Stimulated activated CD4-positive, alpha-beta T cell treated with anti-CD3 and anti-CD28 coated beads, Interleukin-12 subunit alpha, Interleukin-12 subunit beta, amount 100 ng/mL, for 24 hours (primary cell): ENCODE measurements around the gene TMEM114.
"Not testable (repeated sequence)": the region's sequence is repeated elsewhere in the genome, so short reads cannot be mapped to it uniquely, and the experiment has no call there.

Experiments used
- DNase-seq, 2 experiments: peaks; one replicate each; pipeline ENCODE4 v3.0.0-alpha.2; 2020; ENCODE audit warnings: low read depth in 2 of 2

Gene TMEM114

DNA sequence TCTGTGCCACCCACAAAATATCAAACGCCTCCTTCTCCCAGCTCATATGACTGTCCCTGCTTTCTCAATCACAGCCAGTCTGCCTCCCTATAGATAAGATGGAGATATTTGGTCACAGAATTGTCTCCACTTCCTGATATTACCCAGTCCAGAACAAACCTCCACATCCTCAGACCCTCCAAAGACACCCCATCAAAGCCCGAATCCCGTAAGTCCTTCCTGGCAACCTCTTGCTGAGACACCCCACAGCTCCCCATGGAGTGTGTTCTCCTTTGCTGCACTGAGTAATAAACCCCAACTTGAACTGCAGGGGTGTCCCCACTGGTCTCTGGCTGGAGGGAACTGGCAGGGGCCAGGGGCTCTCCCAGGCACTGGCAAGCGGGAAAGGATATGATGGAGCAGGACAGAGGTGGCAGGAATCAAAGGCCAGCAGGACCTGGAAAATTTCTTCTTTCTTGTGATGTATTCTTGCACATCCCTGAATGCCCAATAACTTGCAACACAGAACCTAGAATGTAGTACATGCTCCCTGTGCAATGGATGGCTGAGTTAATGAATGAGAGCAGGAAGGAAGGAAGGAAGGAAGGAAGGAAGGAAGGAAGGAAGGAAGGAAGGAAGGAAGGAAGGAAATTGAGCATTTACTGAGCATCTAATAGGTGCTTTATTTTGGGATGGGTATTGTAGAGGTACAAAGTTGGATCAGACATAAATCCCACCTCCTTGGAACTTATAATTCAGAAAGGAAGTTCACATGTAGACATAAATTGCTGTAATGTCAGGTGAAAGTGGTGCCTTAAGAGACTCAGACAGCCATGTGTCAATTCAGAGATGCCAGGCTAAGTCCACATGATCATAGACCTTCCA lies 13.9 kb downstream of the TMEM114 start:
- DNase-seq: no peak

- DNase-seq: no peak
Observed at GRCh38 chr16:8575399-8575798, 14.9 kb downstream of the TMEM114 start.

DNA sequence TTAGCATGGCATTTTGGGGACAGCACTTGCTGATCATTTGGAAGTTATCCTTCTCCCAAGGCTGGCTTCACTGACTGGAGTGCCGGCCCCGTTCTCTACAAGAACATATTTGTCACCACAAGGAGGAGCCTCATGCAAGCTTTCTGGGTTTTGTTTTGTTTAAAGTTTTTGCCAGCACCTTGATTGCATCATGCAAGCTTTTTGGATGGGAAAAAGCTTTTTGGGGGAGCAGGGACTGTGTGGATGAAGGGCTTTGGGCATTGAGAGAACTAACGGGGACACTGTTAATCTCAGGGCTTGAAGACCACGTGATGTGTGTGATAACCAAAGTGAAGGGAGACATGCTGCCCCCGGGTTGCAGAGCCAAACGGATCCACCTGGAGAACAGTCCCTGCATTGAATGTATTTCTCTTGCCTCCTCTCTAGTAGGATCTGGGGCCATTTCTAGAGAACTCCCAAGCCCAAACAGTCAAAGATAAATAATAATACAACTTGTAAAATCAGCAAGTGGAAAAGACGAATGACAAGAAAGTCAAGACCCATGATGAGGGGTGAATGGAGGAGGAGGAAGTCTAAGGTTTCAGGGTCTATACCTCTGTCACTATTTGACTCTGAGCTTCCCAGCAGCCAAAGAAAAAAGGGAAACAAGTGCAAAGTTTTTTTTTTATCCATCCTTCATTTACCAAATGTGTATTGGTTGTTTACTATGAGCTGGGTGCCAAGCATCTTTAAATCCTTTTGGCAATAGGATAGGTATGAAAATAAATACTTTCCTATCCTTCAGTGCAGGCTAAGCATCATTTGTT lies 17.2 kb downstream of the TMEM114 start:
- DNase-seq: no peak

DNA sequence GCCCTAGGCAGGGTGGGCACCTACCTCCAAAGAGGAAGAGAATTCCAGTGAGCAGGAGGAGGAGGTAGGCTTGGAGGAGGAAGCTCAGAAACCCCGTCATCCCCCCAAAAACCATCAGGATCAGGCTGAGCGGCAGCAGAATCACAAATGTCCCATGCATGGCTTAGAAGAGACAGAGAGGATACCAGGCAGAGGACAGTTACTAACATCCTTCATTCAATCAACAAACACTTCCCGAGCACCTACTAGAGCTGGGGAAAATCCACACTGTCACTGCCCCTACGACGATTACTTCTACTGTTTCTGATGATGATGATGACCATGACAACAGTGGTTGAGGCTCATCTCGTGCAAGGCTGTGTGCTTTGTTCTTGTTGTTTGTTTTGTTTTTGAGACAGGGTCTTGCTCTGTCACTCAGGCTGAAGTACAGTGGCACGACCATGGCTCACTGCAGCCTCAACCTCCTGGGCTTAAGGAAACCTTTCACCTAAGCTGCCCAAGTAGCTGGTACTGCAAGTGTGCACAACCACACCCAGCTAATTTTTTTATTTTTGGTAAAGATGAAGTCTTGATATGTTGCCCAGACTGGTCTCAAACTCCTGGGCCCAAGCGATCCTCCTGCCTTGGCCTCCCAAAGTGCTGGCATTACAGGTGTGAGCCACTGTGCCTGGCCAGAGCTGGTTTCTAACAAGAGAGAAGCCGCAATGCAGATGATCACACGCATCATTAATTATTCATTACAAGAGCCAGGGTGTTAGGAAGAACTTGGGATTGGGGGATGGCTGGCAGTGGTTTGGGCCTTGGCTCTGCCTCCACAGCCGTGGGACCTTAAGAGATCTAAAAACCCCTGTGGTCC lies 18.0 kb downstream of the TMEM114 start:
- DNase-seq: no peak

DNA sequence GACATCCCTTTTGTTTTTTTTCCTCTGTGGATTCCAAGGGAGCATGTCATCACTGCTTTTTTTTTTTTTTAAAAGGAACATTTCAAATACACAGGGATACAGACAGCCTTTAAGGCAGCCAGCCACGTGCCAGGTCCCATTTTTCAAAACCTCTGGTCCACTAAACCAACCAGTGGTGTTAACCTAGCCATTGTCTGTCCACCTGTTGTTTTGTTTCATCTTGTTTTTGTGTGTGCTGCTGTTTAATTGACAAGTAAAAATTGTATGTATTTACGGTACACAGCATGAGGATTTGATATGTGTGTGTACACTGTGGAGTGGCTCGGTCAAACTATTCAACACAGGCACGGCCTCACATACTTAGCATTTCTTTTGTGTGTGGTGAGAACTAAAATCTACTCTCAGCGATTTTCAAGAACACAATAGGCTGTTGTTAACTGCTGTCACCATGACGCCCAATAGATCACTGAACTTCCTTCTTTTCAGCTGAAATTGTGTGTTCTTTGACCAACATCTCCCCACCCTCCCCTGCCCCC lies 19.2 kb downstream of the TMEM114 start:
- no peak for DNase-seq

GRCh38 chr16:8570393-8570792 lies 19.9 kb downstream of the TMEM114 start:
- not testable (repeated sequence) for DNase-seq

GRCh38 chr16:8569650-8570346 lies 20.5 kb downstream of the TMEM114 start:
- no peak for DNase-seq

GRCh38 chr16:8568231-8568617 lies 22.1 kb downstream of the TMEM114 start:
- no peak for DNase-seq

- DNase-seq: peak; percentile 49 to 64
Observed at GRCh38 chr16:8567355-8568230, 22.7 kb downstream of the TMEM114 start.

GRCh38 chr16:8565498-8565897 lies 24.8 kb downstream of the TMEM114 start:
- DNase-seq: no peak

DNA sequence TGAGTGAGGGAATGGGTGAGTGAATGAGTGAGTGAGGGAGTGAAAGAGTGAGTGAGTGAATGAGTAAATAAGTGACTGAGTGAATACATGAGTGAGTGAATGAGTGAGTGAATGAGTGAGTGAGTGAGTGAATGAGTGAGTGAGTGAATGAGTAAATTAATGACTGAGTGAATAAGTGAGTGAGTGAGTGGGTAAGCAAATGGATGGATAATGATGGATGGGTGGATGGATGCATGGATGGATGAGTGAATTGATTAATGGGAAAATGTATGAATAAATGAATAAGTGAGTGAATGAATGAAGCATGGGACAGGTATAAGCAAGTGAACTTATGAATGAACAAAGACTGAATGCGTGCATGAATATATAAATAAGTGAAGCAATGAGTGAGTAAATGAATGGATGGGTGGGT lies 25.4 kb downstream of the TMEM114 start:
- DNase-seq: no peak

DNA sequence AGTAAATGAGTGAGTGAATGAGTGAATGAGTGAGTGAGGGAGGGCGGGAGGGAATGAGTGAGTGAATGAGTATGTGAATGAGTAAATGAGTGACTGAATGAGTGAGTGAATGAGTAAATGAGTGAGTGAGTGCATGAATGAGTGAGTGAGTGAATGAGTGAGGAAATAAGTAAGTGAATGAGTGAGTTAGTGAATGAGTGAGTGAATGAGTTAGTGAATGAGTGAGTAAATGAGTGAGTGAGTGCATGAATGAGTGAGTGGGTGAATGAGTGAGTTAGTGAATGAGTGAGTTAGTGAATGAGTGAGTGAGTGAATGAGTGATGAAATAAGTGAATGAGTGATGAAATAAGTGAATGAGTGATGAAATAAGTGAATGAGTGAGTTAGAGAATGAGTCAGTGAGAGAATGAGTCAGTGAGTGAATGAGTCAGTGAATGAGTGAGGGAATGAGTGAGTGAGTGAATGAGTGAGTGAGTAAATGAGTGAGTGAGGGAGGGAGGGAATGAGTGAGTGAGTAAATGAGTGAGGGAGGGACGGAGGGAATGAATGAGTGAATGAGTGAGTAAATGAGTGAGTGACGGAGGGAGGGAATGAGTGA lies 26.3 kb downstream of the TMEM114 start:
- DNase-seq: not testable (repeated sequence)

DNA sequence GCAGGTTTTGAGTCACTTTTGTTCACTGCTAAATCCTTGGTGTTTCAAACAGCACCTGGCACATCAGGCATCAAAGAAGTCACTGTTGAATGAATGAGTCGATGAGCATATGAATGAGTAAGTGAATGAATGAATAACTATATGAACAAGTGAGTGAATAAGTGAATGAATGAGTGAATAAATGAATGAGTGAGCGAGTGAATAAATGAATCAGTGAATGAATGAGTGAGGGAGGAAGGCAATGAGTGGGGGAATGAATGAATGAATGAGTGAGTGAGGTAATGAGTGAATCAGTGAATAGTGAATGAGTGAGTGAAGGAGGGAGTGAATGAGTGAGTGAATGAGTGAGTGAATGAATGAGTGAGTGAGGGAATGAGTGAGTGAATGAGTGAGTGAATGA lies 28.8 kb downstream of the TMEM114 start:
- no peak for DNase-seq

GRCh38 chr16:8555400-8555799 lies 34.9 kb downstream of the TMEM114 start:
- no peak for DNase-seq

DNA sequence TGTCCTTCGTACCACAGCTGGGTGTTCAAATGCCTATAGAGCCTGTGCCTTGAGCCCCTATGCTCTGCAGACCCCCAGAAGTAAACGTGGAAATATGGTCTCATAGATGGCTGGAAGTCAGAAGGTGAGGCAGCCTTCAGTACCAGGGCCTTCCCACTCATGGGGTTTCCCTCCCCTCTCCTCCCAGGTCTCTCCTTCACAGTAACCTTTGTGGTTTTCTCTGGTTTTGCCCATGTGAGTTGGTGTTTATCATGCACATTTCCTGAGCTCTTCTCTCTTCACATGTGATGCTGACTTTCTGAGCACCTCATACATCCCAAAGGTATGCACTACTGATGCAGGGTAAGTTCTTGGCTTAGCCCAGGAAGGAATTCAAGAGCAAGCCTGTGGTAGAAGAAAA lies 35.4 kb downstream of the TMEM114 start:
- DNase-seq: no peak

DNA sequence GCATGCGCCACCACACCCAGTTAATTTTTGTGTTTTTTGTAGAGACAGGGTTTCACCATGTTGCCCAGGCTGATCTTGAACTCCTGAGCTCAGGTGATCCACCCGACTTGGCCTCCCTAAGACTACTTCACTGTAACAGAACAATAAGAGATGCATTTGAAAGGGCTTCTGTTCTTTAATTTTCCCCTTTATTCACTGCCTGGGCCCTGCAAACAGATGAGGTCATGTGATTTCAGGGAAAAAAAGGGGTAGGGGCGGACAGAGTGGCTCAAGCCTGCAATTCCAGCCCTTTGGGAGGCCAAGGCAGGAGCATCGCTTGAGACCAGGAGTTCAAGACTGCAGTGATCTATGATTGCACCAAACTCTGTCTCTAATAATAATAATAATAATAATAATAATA lies 36.3 kb downstream of the TMEM114 start:
- no peak for DNase-seq

DNA sequence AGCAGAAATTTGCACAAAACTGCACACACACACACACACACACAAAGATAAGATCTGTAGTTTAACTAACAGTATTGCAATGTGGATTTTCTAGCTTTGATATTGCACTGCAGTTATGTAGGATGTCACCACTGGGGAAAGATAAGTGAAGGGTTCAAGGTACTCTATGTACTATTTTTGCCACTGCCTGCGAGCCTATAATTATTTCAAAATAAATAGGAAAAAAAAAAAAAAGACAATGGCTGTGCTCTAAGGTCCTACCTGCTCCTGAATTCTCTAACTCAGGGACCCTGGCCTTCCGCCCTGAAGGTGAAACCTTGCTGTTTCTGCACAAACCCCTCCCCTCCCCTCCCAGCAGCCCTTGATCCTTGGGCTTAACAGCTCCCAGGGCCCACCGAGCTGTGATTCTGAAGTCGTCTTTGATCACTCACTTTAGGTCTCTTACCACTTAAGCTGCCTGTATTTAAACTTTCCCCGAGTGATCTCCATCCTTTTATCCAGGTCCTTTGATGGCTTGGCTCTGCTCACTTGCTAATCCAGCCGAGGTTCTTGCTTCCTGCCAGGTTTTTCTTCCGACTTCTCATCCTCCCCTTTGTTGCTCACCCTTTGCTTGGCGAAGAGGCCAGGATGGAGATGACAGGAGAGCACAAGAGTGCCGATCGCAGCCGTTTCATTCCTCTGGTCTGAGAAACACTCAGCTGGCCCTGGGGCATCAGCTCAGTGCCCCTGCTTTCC lies 37.7 kb downstream of the TMEM114 start:
- DNase-seq: no peak

DNA sequence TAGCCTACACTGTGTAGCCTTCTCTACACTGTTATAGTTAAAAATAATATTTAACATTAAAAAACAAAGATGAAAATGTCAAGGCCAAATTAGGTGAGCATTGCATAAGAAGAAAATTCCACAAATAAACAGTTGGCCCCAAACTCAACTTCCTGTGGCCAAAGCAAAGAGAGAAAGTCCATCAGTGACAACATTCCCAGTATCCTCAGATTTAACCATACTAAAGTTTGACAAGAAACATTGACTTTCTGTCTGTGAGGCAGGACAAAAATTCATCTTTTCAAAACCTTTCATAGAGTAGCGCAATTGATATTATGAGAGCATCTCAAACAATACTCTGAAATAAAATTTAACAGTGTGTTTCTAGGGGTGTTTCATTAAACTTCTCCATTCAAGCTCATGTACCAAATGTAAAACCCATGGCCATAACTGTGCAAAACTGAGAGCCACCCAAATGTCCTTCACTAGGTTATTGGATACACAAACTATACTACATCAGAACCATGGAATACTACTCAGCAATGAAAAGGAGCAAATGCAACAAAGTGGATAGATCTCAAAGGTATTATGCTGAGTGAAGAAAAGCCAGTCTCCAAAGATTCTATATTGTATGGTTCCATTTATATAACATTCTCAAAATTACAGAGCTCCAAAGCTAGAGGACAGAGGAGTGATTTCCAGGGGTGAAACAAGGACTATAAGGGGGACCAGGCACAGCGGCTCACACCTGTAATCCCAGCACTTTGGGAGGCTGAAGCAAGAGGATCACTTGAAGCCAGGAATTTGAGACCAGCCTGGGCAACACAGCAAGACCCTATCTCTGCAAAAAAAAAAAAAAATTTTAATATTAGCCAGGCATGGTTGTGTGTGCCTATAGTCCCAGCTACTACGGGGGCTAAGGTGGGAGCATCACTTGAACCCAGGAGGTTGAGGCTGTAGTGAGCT lies 38.7 kb downstream of the TMEM114 start:
- DNase-seq: no peak
